ENCODE results near the gene HINT1. TPM values are rescaled to one million over a fixed set of nuclear protein-coding genes. Genes with fewer than 3 reads are reported as not detected.

HINT1 gene
- total RNA-seq = 100 to 1,000 TPM; 174 to 239 TPM
- polyA plus RNA-seq (2013, experiment 1 of 2) = 347 TPM
- 347 TPM for polyA plus RNA-seq (2013, experiment 2 of 2)
- long read RNA-seq, experiment 1, transcript HINT1-201 (3 exons, 1,081 nt) = major isoform, 243 of 270 reads
- long read RNA-seq, experiment 1, partial matches to known transcripts = 4 of 270 reads
- long read RNA-seq, experiment 1, other reads (novel, unspliced or antisense) = 23 of 270 reads
- long read RNA-seq, experiment 2, transcript HINT1-201 (3 exons, 1,081 nt) = major isoform, 173 of 184 reads
- long read RNA-seq, experiment 2, partial matches to known transcripts = 2 of 184 reads
- long read RNA-seq, experiment 2, other reads (novel, unspliced or antisense) = 0 of 184 reads
- long read RNA-seq, experiment 3, transcript HINT1-205 (3 exons, 703 nt) = minor isoform, 6 of 102 reads
- long read RNA-seq, experiment 3, transcript HINT1-201 (3 exons, 1,081 nt) = major isoform, 82 of 102 reads
- long read RNA-seq, experiment 3, transcript HINT1-204 (2 exons, 681 nt) = minor isoform, 7 of 102 reads
- long read RNA-seq, experiment 3, partial matches to known transcripts = 0 of 102 reads
- long read RNA-seq, experiment 3, other reads (novel, unspliced or antisense) = 4 of 102 reads
- long read RNA-seq, experiment 4, transcript HINT1-207 (5 exons, 923 nt) = major isoform, 5 of 10 reads
- long read RNA-seq, experiment 4, partial matches to known transcripts = 0 of 10 reads
- long read RNA-seq, experiment 4, other reads (novel, unspliced or antisense) = 2 of 10 reads

DNA sequence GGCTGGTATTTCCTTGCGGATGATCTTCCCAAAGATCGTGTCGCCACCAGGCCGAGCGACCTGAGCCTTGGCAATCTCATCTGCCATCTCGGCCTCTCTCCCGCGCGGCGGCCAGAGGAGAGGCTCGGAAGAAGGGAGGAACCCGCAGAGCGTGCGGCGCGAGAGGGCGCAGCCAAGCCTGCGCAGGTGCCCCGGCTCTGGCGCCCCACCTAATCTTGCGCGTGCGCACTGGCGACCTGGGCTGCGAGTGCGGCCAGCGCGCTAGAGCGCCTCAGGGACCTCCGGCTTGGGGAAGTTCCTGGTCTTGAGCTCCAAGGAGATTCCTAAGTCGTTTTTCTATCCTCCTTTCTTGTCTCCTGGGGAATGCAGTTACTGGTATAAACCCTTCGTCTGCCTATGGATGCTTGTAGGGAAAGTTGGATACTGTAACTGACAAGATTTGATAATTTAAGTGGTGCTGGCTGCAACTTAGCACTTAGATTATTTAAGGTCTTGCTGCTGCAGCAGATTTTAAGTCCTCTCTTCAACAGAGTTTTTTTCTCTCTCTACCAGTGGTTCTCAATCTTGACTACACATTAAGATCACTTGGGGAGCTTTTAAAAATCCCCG, at the start of gene HINT1:
TSS of gene HINT1 (minus strand) at position 138 of the 609 bp plus-strand sequence. CDS start at position 87, 51 bp downstream.
- Mint-ChIP-seq H3K27ac (peak within 1 kb of the TSS; percentile 98), H3K4me1 (peaks cover 14% of the 10 kb centered on the region), H3K4me3 (peak within 1 kb of the TSS; percentile 96), H3K27me3 (ENCODE audit: insufficient read depth) (no peaks in the 10 kb centered on the region), H3K9me3 (no peaks in the 10 kb centered on the region), H3K36me3 (ENCODE audit: low read depth) (peaks cover 30% of the 10 kb centered on the region)
- Histone ChIP-seq H3K9me3 (ENCODE audit: control insufficient read depth, low read length) (no peaks in the 10 kb centered on the region), H3K27ac (ENCODE audit: low read depth, low read length) (peak within 1 kb of the TSS; percentile 75), H3K4me1 (ENCODE audit: control insufficient read depth, insufficient read depth, low read length) (no peaks in the 10 kb centered on the region), H3K9ac (ENCODE audit: extremely low read depth, low read length, poor library complexity, severe bottlenecking) (peak within 1 kb of the TSS; percentile 89), H3K27me3 (ENCODE audit: control insufficient read depth, insufficient read depth, low read length, poor library complexity, severe bottlenecking) (no peaks in the 10 kb centered on the region), H3K4me3 (ENCODE audit: low read length) (peak within 1 kb of the TSS; percentile 98), H3K36me3 (ENCODE audit: control insufficient read depth, insufficient read depth, low read length) (peaks cover 23% of the 10 kb centered on the region)
- DNase-seq = peak; percentile 97
- TF ChIP-seq, protein P1, sequence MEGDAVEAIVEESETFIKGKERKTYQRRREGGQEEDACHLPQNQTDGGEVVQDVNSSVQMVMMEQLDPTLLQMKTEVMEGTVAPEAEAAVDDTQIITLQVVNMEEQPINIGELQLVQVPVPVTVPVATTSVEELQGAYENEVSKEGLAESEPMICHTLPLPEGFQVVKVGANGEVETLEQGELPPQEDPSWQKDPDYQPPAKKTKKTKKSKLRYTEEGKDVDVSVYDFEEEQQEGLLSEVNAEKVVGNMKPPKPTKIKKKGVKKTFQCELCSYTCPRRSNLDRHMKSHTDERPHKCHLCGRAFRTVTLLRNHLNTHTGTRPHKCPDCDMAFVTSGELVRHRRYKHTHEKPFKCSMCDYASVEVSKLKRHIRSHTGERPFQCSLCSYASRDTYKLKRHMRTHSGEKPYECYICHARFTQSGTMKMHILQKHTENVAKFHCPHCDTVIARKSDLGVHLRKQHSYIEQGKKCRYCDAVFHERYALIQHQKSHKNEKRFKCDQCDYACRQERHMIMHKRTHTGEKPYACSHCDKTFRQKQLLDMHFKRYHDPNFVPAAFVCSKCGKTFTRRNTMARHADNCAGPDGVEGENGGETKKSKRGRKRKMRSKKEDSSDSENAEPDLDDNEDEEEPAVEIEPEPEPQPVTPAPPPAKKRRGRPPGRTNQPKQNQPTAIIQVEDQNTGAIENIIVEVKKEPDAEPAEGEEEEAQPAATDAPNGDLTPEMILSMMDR (conservative IDR thresholded peaks at IDR 0.05) = no peak
- 1 to 5% methylated on average over 11 to 33 of the region's 33 CpGs for WGBS, 2 experiments (ENCODE audit: insufficient coverage in 1 of 2, insufficient read length in 1 of 2)

DNA sequence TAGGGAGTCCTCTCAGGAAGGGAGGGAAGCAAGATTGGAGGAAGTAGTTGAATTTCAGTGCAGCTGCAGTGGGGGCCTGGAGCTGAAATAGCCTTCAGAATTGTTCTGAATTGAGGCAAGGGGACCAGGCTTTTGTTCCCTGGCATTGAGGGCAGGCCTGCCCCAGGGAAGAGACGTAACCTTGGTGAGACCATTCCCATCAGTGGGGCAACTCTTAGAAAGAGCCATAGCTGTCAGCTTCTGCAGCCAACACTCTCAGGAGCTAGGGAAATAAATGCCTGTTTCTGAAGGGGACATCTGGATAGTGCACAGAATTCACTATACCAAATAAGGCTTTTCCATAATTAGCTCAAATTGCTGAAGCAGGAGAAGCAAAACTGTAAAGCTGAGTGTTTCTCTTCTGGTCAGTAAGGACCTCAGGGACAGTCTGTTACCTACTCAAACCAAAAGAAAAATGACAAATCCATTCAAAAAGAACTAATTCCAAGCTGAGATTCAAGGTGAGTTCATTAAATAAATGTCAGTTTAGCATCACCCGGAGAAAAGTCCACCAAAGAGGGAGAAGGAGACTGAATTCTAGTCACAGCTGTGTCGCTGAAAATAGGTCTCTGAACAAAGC, 49.7 kb upstream of the HINT1 start:
- Histone ChIP-seq H3K36me3 (ENCODE audit: control insufficient read depth, insufficient read depth, low read length) (no peaks in the 10 kb centered on the region), H3K4me1 (ENCODE audit: control insufficient read depth, insufficient read depth, low read length) (peaks cover under 1% of the 10 kb centered on the region), H3K27me3 (ENCODE audit: control insufficient read depth, insufficient read depth, low read length, poor library complexity, severe bottlenecking) (no peaks in the 10 kb centered on the region), H3K9me3 (ENCODE audit: control insufficient read depth, low read length) (no peaks in the 10 kb centered on the region), H3K4me3 (ENCODE audit: low read length) (no peak overlapping the region), H3K27ac (ENCODE audit: low read depth, low read length) (peak overlapping the region; percentile 42), H3K9ac (ENCODE audit: extremely low read depth, low read length, poor library complexity, severe bottlenecking) (no peak overlapping the region)
- H3K9me3 Mint-ChIP-seq = no peaks in the 10 kb centered on the region
- H3K27ac Mint-ChIP-seq = no peak overlapping the region
- no peaks in the 10 kb centered on the region for H3K27me3 Mint-ChIP-seq (ENCODE audit: insufficient read depth)
- H3K4me1 Mint-ChIP-seq = peaks cover 13% of the 10 kb centered on the region
- WGBS, 2 experiments (ENCODE audit: insufficient coverage in 1 of 2, insufficient read length in 1 of 2) = 90% methylated on average over 3 of the region's 3 CpGs
- no peak overlapping the region for H3K4me3 Mint-ChIP-seq
- DNase-seq = no peak
- H3K36me3 Mint-ChIP-seq (ENCODE audit: low read depth) = no peaks in the 10 kb centered on the region
- TF ChIP-seq, protein P1 (conservative IDR thresholded peaks at IDR 0.05) = no peak

DNA sequence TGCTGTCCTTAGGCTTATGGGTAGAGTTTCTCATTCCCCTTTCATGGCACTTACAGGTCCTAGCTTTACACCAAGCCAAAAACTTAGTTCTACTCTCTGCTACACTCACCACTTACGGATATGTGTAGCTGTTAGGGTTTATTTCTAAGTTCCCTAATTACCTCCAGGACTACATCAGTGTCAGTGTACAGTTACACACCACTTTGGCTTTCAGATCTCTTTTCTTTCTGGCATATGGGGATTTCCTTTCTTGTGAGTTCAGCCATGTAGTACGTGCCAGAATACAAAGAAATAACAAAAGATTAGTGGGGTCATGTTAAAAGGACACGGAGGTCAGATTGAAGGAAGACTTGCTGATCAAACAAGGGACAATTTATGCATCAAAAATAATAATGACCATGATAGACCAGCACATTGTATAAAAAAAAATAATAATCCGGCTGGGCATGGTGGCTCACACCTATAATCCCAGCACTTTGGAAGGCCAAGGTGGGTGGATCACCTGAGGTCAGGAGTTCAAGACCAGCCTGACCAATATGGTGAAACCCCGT, 47.5 kb upstream of the HINT1 start:
- peaks cover 5% of the 10 kb centered on the region for H3K4me1 ChIP-seq (ENCODE audit: control insufficient read depth, insufficient read depth, low read length)
- DNase-seq = no peak
- H3K9me3 Mint-ChIP-seq = no peaks in the 10 kb centered on the region
- H3K27me3 ChIP-seq (ENCODE audit: control insufficient read depth, insufficient read depth, low read length, poor library complexity, severe bottlenecking) = no peaks in the 10 kb centered on the region
- H3K36me3 Mint-ChIP-seq (ENCODE audit: low read depth) = no peaks in the 10 kb centered on the region
- WGBS, 2 experiments (ENCODE audit: insufficient coverage in 1 of 2, insufficient read length in 1 of 2) = 84 to 96% methylated on average over 5 of the region's 5 CpGs
- no peak overlapping the region for H3K27ac Mint-ChIP-seq
- peaks cover 22% of the 10 kb centered on the region for H3K4me1 Mint-ChIP-seq
- no peak overlapping the region for H3K4me3 Mint-ChIP-seq
- H3K9me3 ChIP-seq (ENCODE audit: control insufficient read depth, low read length) = no peaks in the 10 kb centered on the region
- H3K27ac ChIP-seq (ENCODE audit: low read depth, low read length) = no peak overlapping the region
- no peak overlapping the region for H3K4me3 ChIP-seq (ENCODE audit: low read length)
- H3K36me3 ChIP-seq (ENCODE audit: control insufficient read depth, insufficient read depth, low read length) = no peaks in the 10 kb centered on the region
- no peaks in the 10 kb centered on the region for H3K27me3 Mint-ChIP-seq (ENCODE audit: insufficient read depth)
- no peak overlapping the region for H3K9ac ChIP-seq (ENCODE audit: extremely low read depth, low read length, poor library complexity, severe bottlenecking)
- TF ChIP-seq, protein P1 (conservative IDR thresholded peaks at IDR 0.05) = no peak

Data from endodermal cell (in vitro differentiated cells).